Upper lobe of left lung (tissue), 4 donors: ENCODE measurements around the gene VPS33A.

Experiments
- POLR2A ChIP-seq, 4 donors: fragments of 450-650 bp; IDR thresholded peaks; one replicate each; pipeline ENCODE4 v1.5.1; 2016 to 2017; ENCODE audit warnings: antibody characterized with exemption in 4 of 4, mild to moderate bottlenecking in 2 of 4
- TF ChIP-seq, protein P1 (sequence below), 6 experiments: fragments of 450-650 bp in 4 of 6; fragments of 200-600 bp in 2 of 6; sonication (generic) in 2 of 6; IDR thresholded peaks; one replicate each; pipeline ENCODE4 v1.5.1; 2016 to 2019; ENCODE audit warnings: antibody characterized with exemption in 6 of 6

GRCh38 chr12:122206976-122207375, 59.3 kb downstream of the VPS33A start:
- TF ChIP-seq, protein P1, sequence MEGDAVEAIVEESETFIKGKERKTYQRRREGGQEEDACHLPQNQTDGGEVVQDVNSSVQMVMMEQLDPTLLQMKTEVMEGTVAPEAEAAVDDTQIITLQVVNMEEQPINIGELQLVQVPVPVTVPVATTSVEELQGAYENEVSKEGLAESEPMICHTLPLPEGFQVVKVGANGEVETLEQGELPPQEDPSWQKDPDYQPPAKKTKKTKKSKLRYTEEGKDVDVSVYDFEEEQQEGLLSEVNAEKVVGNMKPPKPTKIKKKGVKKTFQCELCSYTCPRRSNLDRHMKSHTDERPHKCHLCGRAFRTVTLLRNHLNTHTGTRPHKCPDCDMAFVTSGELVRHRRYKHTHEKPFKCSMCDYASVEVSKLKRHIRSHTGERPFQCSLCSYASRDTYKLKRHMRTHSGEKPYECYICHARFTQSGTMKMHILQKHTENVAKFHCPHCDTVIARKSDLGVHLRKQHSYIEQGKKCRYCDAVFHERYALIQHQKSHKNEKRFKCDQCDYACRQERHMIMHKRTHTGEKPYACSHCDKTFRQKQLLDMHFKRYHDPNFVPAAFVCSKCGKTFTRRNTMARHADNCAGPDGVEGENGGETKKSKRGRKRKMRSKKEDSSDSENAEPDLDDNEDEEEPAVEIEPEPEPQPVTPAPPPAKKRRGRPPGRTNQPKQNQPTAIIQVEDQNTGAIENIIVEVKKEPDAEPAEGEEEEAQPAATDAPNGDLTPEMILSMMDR (IDR thresholded peaks at IDR 0.05) = no peak
- TF ChIP-seq POLR2A (IDR thresholded peaks at IDR 0.05) = no peak
